GM06990 (cell line): ENCODE measurements around the gene PFN4.

Source experiments
- DNase-seq: peaks from one replicate; pipeline ENCODE4 v3.0.0-alpha.2; 2011; ENCODE audit not compliant: insufficient read length; ENCODE audit errors: extremely low read depth
- H3K27me3 ChIP-seq: replicated peaks from 2 replicates; pipeline ENCODE4 v1.6.0; 2011; ENCODE audit warnings: low read length; ENCODE audit not compliant: control insufficient read depth, insufficient read depth
- H3K36me3 ChIP-seq: 2 replicates; pipeline ENCODE4 v1.5.1; 2011; ENCODE audit warnings: low read length; ENCODE audit not compliant: control insufficient read depth, insufficient read depth
- H3K4me3 ChIP-seq: replicated peaks from 2 replicates; pipeline ENCODE4 v1.5.1; 2011; ENCODE audit warnings: low read depth, mild to moderate bottlenecking, control low read depth, low read length
- CTCF ChIP-seq: IDR thresholded peaks from 2 replicates; pipeline ENCODE4 v1.5.1; 2011; ENCODE audit warnings: low read length, control low read depth, mild to moderate bottlenecking, inconsistent platforms; ENCODE audit not compliant: insufficient read depth, poor library complexity, severe bottlenecking

Gene PFN4

GRCh38 chr2:24162494-24162893, 39.4 kb upstream of the PFN4 start:
- DNase-seq = no peak

GRCh38 chr2:24160761-24161160, 37.6 kb upstream of the PFN4 start:
- Histone ChIP-seq H3K4me3 (no peak overlapping the region), H3K36me3 (no peaks in the 10 kb centered on the region), H3K27me3 (no peaks in the 10 kb centered on the region)
- DNase-seq = no peak
- TF ChIP-seq CTCF = no peak

More at GRCh38 chr2:24162494-24162893, 39.4 kb upstream of the PFN4 start:
- Histone ChIP-seq H3K4me3 (no peak overlapping the region), H3K27me3 (no peaks in the 10 kb centered on the region), H3K36me3 (no peaks in the 10 kb centered on the region)
- TF ChIP-seq CTCF = no peak

GRCh38 chr2:24159708-24160107, 36.6 kb upstream of the PFN4 start:
- Histone ChIP-seq H3K36me3 (no peaks in the 10 kb centered on the region), H3K4me3 (no peak overlapping the region), H3K27me3 (no peaks in the 10 kb centered on the region)
- no peak for DNase-seq
- TF ChIP-seq CTCF = no peak

- no peak for TF ChIP-seq CTCF
- DNase-seq = no peak
- H3K27me3 ChIP-seq = no peaks in the 10 kb centered on the region
Measured at GRCh38 chr2:24158131-24158530, 35.0 kb upstream of the PFN4 start.

GRCh38 chr2:24153478-24153877, 30.3 kb upstream of the PFN4 start:
- no peak for DNase-seq
- no peak overlapping the region for H3K4me3 ChIP-seq
- no peaks in the 10 kb centered on the region for H3K27me3 ChIP-seq
- no peaks in the 10 kb centered on the region for H3K36me3 ChIP-seq
- TF ChIP-seq CTCF = no peak

More at GRCh38 chr2:24158131-24158530, 35.0 kb upstream of the PFN4 start:
- no peak overlapping the region for H3K4me3 ChIP-seq
- no peaks in the 10 kb centered on the region for H3K36me3 ChIP-seq
